Measurements from ENCODE around the gene ZFP36.

Gene ZFP36

DNA sequence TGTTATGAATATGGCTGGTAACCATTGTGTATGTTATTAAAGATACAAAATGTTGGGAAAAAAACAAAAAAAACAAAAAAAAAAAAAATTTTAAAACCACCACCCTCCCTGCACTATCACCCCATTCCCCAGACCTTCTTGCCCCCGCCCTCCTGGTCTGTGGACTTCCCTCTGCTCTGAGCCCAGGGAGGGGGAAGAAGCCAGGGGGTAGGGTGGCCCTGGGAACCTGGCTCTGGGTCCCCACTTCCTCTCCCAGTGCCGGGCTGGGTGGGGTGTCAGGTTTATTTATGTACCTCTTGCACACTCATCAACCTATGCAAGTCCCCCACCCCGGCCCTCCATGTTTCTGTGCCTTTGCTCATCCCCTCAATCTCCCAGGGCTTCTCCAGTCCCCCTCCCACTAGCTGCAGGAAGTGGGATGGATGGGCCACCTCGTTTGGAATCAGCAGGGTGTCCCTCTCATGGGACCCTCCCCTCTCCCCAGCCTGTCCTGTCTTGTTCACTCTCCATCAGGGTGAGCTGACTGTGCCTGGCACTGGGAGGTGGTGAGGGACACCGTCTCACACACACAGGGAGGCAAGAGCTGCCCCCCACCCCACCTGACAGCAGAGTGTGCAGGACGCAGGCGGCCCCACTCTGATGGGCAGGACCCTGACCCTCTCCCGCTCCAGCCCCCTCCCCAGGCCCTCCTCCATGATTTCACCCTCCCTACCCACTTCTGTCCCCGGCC is 21.6 kb upstream of the ZFP36 start:
- DNase-seq (ENCODE audit: low read depth), result no peak

GRCh38 chr19:39385629-39386411 is 20.8 kb upstream of the ZFP36 start:
- DNase-seq (ENCODE audit: low read depth), result no peak

DNA sequence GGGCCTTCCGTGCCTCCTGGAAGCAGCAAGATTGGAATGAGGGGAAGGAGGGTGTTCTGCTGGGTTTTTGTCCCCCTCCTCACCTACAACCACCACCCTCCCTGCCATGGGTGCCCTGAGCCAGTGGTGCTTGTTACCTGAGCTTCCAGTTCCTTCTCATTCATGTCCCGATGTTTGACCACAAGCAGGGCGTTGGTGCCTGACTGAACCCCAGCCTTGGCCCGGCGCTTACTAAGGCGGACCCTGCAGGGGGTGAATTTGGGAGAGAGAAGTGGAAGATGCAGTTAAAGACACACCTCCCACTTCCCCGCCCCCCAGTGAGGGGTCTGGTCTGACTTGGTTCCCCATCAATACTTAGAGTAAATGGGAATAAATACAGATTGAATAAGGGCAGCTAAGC is 20.1 kb upstream of the ZFP36 start:
- no peak for DNase-seq (ENCODE audit: low read depth)

- DNase-seq (ENCODE audit: low read depth), result no peak
Observed at GRCh38 chr19:39388657-39389056, 18.0 kb upstream of the ZFP36 start.

GRCh38 chr19:39389631-39390414 is 16.8 kb upstream of the ZFP36 start:
- no peak for DNase-seq (ENCODE audit: low read depth)

- DNase-seq (ENCODE audit: low read depth), result no peak
Observed at GRCh38 chr19:39390451-39390750, 16.2 kb upstream of the ZFP36 start.

DNA sequence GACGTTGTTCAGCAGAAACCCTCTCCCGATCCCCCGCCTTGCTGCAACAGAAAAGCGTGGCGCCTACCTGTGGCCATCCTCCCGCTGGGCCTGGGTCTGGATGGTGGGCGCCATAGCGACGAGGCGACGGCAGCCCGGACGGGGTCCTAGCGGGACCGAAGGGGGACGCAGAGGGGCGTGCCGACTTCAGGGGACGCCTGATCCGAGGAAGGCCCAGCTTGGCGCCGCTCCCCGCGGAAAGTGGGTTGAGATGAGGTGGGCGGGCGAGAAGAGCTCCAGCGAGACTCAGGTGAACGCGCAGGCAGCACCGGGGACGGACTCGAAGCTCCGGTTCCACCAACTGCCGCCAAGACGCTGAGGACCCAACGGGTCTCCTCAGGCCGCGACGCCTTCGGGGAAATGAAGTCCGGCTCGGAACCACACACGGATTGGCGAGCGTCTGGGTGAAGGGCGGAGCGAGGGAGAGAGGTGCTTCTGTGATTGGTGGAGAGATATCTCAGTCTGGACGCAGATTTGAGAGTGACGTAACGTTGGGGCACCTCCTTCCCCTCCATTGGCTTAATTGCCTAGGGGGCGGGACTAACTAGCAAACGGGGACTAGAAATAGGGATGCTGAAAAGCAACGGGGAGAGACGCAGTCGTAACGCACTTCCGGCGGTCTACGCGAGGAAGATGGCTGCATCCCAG is 15.8 kb upstream of the ZFP36 start, which contains the start of the genes MED29 and PAF1:
TSS of gene MED29 (plus strand) at position 628 of the 687 bp plus-strand sequence. CDS start at position 673, 45 bp downstream.
TSS of gene PAF1 (minus strand) at position 356 of the 687 bp plus-strand sequence. CDS start at position 114, 242 bp downstream.
- DNase-seq (ENCODE audit: low read depth), result peak; percentile 91

GRCh38 chr19:39397360-39398296 is 9.0 kb upstream of the ZFP36 start:
- peak; percentile 89 for DNase-seq (ENCODE audit: low read depth)

DNA sequence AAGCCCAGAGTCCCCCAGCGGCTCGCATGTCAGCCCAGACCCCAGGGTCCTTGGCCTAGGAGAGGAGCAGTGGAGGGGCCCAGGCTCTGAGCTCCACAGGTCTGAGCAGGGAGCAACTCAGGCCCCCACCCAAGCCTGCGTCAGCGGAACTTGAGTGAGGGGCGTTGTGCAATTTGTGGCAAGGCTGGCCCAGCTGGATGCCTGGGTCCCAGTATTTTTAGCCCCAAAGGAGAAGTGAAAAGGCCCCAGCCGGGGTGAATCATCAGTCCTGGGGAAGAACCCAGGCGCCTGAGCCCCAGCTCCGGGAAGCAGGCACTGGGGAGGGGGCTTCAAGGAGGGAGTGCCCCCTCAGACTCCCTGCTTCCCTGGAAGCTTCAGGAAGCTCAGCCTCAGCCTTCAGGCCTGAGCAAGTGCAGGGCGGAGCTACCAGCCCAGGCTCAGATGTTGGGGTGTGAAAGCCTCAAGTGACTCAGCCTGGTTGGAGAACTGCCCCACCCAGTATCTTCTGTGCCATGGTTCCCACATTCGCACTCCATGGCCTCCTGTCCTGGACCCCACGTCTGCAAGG is 8.3 kb upstream of the ZFP36 start:
- DNase-seq (ENCODE audit: low read depth), result peak; percentile 44

GRCh38 chr19:39399668-39400050 is 7.0 kb upstream of the ZFP36 start:
- no peak for DNase-seq (ENCODE audit: low read depth)

DNA sequence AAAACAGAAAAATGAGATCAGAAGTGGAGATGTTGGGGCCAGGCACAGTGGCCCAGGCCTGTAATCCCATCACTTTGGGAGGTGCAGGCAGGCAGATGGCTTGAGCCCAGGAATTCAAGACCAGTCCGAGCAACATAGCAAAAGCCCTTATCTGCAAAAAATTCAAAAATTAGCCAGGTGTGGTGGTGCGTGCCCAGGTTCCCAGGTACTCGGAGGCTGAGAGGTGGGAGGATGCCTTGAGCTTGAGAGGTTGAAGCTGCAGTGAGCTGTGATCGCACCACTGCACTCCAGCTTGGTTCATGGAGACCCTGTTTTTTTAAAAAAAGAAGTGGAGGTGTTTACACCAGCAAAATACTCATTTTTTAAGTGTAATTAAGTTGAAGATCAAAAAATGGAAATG is 6.6 kb upstream of the ZFP36 start:
- no peak for DNase-seq (ENCODE audit: low read depth)

DNA sequence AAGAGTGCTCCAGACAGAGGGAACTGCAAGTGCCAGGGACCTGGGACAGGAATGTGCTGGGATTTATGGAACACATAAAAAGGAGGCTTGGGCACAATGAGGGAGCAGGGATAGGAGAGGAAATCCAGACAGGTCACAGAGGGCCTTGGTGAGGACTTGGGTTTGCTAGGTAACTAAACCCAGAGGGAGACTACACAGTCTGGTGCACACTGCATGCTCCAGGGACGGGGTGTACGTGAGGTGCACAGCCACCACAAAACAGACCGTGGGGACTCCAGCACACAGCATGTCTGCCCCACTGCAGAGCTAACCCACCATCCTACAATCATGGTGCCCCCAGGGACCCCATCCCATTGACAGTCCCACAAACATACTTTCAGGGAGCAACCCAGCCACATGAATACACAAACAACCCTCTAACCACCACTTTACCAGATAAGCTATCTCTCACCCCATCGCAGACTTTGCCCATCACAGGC is 5.5 kb upstream of the ZFP36 start:
- no peak for DNase-seq (ENCODE audit: low read depth)

- DNase-seq (ENCODE audit: low read depth), result peak; percentile 71
Observed at GRCh38 chr19:39401549-39402345, 4.9 kb upstream of the ZFP36 start.

DNA sequence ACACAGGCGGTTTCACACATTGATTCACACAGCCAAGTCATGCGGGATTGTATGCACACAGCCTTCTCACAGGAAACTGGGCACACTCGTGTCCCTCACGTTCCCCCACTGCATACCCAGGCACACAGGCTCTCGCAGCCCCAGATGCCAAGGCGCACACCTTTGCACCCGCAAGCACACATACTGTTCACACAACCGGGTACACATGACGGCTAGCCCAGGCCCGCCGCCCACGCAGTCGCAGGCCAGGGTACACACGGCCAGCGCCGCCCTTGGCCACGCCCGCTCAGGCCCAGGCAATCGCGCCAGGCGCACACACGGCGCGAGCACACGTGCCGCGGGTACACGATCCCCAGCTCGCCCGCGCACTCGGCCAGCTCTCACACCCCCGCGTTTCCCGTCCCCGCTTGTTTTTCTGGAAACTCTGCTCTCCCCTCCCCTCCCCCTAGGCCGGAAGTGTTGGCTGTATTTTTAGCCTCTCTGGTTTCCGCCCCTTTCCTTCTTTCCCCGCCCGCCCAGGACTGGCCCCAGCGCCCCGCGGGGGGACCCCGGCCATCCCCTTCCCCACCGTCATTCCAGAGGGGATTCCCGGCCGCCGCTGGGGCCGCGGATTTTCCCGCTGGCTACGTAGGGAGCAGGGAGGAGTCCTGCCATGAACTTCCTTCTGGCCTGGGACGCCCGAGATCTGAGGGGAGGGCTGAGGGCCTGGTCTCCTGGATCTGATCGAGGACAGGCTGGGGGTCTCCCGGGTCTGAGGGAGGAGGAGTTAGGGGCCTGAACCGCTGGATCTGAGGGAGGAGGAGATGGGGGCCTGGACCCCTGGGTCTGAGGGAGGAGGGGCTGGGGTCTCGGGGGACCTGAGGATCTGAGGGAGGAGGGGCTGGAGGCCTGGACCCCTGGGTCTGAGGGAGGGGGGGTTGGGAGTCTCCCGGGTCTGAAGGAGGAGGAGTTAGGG is 4.0 kb upstream of the ZFP36 start:
- peak; percentile 84 for DNase-seq (ENCODE audit: low read depth)

DNA sequence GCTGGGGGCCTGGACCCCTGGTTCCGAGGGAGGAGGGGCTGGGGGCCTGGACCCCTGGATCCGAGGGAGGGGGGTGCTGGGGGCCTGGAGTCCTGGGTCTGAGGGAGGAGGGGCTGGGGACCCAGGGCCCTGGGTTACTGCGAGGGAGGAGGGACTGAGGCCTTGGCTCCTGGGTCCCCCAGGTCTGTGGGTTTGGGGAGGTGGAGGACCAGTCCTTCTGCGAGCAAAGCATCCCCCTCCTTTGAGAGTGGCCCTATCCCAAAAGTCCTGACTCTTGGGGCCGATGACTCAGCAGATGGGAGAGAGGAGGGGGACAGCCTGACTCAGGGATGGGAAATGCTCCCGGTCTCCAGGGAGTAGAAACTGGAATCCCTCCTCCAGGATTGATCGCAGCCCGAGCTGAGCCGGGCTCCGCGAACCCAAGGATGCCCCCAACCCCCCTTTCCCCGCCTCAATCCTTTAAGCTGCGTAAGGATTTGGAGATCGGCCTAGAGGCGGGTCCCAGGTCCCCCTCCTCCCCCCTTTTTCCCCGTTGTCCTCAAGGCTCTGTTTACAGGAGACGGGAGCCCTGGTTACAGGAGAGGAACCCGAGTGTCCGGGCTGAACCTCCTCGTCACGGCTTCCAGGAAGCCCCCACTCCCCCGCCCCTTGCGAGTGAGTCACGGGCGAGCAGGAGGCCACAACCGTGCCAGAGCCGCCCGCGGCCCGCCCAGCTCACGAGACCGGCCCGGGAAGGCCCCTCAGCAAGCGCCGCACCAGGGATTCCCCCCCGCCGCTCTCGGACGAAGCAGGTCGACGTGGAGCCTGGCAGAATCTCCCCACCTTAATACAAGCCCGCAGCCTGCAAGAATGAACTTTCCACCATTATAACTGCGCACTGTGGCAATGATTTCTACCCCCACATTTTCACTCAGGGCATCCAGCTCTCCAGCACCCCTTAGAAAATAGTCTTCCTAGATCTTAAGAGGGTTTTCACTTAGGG is 3.0 kb upstream of the ZFP36 start:
- DNase-seq (ENCODE audit: low read depth), result peak; percentile 97

DNA sequence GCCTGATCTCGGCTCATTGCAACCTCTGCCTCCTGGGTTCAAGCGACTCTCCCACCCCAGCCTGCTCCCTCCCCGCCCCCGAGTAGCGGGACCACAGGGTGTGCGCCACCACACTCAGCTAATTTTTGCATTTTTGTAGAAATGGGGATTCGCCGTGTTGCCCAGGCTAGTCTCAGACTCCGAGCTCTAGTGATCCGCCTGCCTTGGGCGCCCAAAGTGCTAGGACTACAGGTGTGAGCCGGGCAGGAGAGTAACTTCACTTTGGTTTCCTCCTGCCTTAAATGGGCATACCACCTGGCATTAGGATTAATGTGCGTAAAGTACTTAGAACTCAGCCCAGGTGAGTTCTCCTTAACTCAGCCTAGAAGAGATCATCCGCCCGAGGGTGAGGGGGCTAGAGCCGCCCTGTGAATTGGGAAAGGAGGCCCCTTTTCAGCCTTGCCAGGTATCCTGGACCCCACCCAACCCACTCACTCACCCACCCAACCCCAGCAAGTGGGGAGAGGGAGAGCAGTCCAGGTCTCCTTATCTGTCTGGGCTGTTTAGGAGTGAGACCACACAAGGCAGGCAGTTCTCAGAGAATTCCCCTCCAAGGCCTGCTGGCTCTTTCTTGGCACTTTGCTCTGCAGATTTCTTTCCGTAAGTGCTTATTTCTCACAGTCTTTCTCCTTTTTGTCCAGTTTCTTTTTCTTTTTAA is 1.2 kb upstream of the ZFP36 start:
- DNase-seq (ENCODE audit: low read depth), result no peak

All from stimulated activated CD8-positive, alpha-beta memory T cell treated with anti-CD3 and anti-CD28 coated beads, Interleukin-4, amount 100 ng/mL, for 24 hours (primary cell).